SU-DHL-6 (cell line): ENCODE data around the gene RRAGA.

Source experiments
- H2AFZ ChIP-seq: fragments of 200-600 bp; sonication (generic); 2 replicates; pipeline ENCODE4 v1.6.1; 2014; ENCODE audit warnings: low read depth, mild to moderate bottlenecking, moderate library complexity, mixed read lengths, antibody characterized with exemption, low read length; ENCODE audit not compliant: severe bottlenecking
- H3F3A ChIP-seq: fragments of 200-600 bp; shearing (Covaris generic); 2 replicates; pipeline ENCODE4 v1.6.0; 2016; ENCODE audit warnings: antibody characterized with exemption, mild to moderate bottlenecking; ENCODE audit not compliant: insufficient read depth
- H3K27ac ChIP-seq: fragments of 200-600 bp; sonication (generic); 2 replicates; pipeline ENCODE4 v1.5.1; 2016; ENCODE audit warnings: low read depth, mild to moderate bottlenecking, low read length, moderate library complexity, mixed read lengths
- H3K27me3 ChIP-seq: fragments of 200-600 bp; sonication (generic), shearing (Covaris generic); 2 replicates; pipeline ENCODE4 v1.6.0; 2014; ENCODE audit warnings: mild to moderate bottlenecking, low read length
- H3K36me3 ChIP-seq: fragments of 200-600 bp; sonication (generic); 2 replicates; pipeline ENCODE4 v1.6.1; 2014; ENCODE audit warnings: mild to moderate bottlenecking, low read length, mixed read lengths
- H3K4me2 ChIP-seq: fragments of 300-600, 200-600 bp; shearing (Covaris generic), sonication (generic); 2 replicates; pipeline ENCODE4 v1.6.0; 2014; ENCODE audit warnings: low read length, low read depth, mild to moderate bottlenecking; ENCODE audit not compliant: poor library complexity, severe bottlenecking
- H3K4me3 ChIP-seq: fragments of 200-600 bp; sonication (generic); 2 replicates; pipeline ENCODE4 v1.5.1; 2014; ENCODE audit warnings: antibody characterized with exemption, low read length, mild to moderate bottlenecking, mixed read lengths; ENCODE audit not compliant: insufficient read depth, poor library complexity, severe bottlenecking
- H3K79me2 ChIP-seq: fragments of 200-600 bp; sonication (generic); 2 replicates; pipeline ENCODE4 v1.6.1; 2014; ENCODE audit warnings: mild to moderate bottlenecking, low read length, moderate library complexity; ENCODE audit not compliant: insufficient read depth
- H3K9ac ChIP-seq: fragments of 200-600 bp; sonication (generic); 2 replicates; pipeline ENCODE4 v1.7.0; 2014; ENCODE audit warnings: mild to moderate bottlenecking, low read length
- H3K9me2 ChIP-seq: fragments of 200-600 bp; sonication (generic); replicated peaks from 2 replicates; pipeline ENCODE4 v1.6.1; 2014; ENCODE audit warnings: low read length; ENCODE audit not compliant: insufficient read depth
- H3K9me3 ChIP-seq: fragments of 200-600 bp; sonication (generic); 2 replicates; pipeline ENCODE4 v1.6.1; 2014; ENCODE audit warnings: low read length, mixed read lengths; ENCODE audit not compliant: insufficient read depth
- H4K20me1 ChIP-seq: fragments of 200-600 bp; sonication (generic); 2 replicates; pipeline ENCODE4 v1.6.1; 2014; ENCODE audit warnings: low read depth, mild to moderate bottlenecking, antibody characterized with exemption, low read length, moderate library complexity, mixed read lengths
- EZH2phosphoT487 ChIP-seq: fragments of 200-600 bp; sonication (generic), shearing (Covaris generic); conservative IDR thresholded peaks from 2 replicates; pipeline ENCODE4 v1.6.1; 2018; ENCODE audit warnings: mild to moderate bottlenecking, antibody characterized with exemption, low read length, moderate library complexity, mixed read lengths
- TF ChIP-seq, protein P1 (sequence below): fragments of 200-600 bp; sonication (generic); IDR thresholded peaks from one replicate; pipeline ENCODE4 v1.5.1; 2017; ENCODE audit warnings: antibody characterized with exemption, mild to moderate bottlenecking, low read length, moderate library complexity; ENCODE audit not compliant: insufficient read depth, poor library complexity, severe bottlenecking

The RRAGA gene

DNA sequence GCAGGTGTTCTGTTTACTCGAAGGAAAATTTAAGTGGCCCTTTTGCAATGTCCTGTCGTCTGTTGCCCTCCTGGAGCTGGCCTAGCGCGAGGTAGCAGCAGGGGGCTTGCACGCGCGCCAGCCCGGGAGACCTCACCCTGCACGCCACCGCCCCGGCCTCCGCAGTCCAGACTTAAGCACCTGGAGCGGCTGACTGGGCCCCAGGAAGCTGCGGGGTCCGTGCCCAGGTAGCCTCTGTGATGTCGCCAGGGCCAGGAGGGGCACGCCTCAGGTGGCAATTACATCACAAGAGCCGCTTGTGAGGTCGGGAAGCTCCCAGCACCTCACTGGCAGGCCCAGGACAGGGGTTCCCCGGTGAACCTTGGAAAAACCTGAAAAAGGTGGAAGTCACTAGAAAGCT, 16.2 kb upstream of the RRAGA start, which contains the start of gene SAXO1:
SAXO1 (minus strand) TSS at position 195 of the 400 bp plus-strand sequence. CDS start 301 bp downstream, outside the sequence.
- H3K27ac ChIP-seq: no peak within 1 kb of the TSS
- TF ChIP-seq EZH2phosphoT487: no peak
- TF ChIP-seq, protein P1, sequence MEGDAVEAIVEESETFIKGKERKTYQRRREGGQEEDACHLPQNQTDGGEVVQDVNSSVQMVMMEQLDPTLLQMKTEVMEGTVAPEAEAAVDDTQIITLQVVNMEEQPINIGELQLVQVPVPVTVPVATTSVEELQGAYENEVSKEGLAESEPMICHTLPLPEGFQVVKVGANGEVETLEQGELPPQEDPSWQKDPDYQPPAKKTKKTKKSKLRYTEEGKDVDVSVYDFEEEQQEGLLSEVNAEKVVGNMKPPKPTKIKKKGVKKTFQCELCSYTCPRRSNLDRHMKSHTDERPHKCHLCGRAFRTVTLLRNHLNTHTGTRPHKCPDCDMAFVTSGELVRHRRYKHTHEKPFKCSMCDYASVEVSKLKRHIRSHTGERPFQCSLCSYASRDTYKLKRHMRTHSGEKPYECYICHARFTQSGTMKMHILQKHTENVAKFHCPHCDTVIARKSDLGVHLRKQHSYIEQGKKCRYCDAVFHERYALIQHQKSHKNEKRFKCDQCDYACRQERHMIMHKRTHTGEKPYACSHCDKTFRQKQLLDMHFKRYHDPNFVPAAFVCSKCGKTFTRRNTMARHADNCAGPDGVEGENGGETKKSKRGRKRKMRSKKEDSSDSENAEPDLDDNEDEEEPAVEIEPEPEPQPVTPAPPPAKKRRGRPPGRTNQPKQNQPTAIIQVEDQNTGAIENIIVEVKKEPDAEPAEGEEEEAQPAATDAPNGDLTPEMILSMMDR: no peak
- H3K9me3 ChIP-seq: no peaks in the 10 kb centered on the region
- H3K9me2 ChIP-seq: no peaks in the 10 kb centered on the region
- H3K4me3 ChIP-seq: no peak within 1 kb of the TSS
- no peak within 1 kb of the TSS for H2AFZ ChIP-seq
- H3F3A ChIP-seq: no peaks in the 10 kb centered on the region
- no peak within 1 kb of the TSS for H3K9ac ChIP-seq
- H4K20me1 ChIP-seq: no peaks in the 10 kb centered on the region
- no peak within 1 kb of the TSS for H3K4me2 ChIP-seq
- H3K36me3 ChIP-seq: no peaks in the 10 kb centered on the region
- no peaks in the 10 kb centered on the region for H3K79me2 ChIP-seq
- H3K27me3 ChIP-seq: no peaks in the 10 kb centered on the region

DNA sequence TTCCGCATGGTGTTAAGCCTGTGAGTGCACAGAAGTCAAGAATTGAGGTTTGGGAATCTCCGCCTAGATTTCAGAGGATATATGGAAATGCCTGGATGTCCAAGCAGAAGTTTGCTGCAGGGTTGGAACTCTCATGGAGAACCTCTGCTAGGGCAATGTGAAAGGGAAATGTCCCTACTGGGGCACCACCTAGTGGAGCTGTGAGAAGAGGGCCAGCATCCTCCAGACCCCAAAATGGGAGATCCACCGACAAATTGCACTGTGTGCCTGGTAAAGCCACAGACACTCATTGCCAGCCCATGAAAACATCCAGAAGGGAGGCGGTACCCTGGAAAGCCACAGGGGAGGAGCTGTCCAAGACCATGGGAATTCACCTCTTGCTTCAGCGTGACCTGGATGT, 12.6 kb upstream of the RRAGA start:
- H3K9me3 ChIP-seq: no peaks in the 10 kb centered on the region
- no peaks in the 10 kb centered on the region for H3K79me2 ChIP-seq
- H3K9me2 ChIP-seq: no peaks in the 10 kb centered on the region
- no peak for TF ChIP-seq EZH2phosphoT487
- TF ChIP-seq, protein P1: no peak
- H3K9ac ChIP-seq: no peak overlapping the region
- no peaks in the 10 kb centered on the region for H3K27me3 ChIP-seq
- no peaks in the 10 kb centered on the region for H4K20me1 ChIP-seq
- no peak overlapping the region for H3K4me2 ChIP-seq
- no peak overlapping the region for H2AFZ ChIP-seq
- H3K36me3 ChIP-seq: no peaks in the 10 kb centered on the region
- H3K27ac ChIP-seq: no peak overlapping the region
- H3K4me3 ChIP-seq: no peak overlapping the region
- no peaks in the 10 kb centered on the region for H3F3A ChIP-seq

DNA sequence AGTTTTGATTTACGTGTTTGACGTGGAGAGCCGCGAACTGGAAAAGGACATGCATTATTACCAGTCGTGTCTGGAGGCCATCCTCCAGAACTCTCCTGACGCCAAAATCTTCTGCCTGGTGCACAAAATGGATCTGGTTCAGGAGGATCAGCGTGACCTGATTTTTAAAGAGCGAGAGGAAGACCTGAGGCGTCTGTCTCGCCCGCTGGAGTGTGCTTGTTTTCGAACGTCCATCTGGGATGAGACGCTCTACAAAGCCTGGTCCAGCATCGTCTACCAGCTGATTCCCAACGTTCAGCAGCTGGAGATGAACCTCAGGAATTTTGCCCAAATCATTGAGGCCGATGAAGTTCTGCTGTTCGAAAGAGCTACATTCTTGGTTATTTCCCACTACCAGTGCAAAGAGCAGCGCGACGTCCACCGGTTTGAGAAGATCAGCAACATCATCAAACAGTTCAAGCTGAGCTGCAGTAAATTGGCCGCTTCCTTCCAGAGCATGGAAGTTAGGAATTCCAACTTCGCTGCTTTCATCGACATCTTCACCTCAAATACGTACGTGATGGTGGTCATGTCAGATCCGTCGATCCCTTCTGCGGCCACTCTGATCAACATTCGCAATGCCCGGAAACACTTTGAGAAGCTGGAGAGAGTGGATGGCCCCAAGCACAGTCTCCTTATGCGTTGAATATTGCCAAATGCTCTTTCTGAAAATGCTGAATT, 850 bp downstream of the RRAGA start:
- TF ChIP-seq, protein P1: no peak
- TF ChIP-seq EZH2phosphoT487: no peak
- peak overlapping the region; percentile 72 for H3K27ac ChIP-seq
- H3K9me2 ChIP-seq: no peaks in the 10 kb centered on the region

More for the DNA sequence above, 850 bp downstream of the RRAGA start:
- Histone ChIP-seq H3K9me3 (0 out of 2 replicates have a peak, but pooled peaks cover 5% of the 10 kb centered on the region), H4K20me1 (no peaks in the 10 kb centered on the region), H3K9ac (peak overlapping the region; percentile 61), H3K4me3 (peak overlapping the region; percentile 58), H3K27me3 (no peaks in the 10 kb centered on the region), H3F3A (peaks cover 30% of the 10 kb centered on the region; the same call in 1 of the 2 replicates), H2AFZ (peak overlapping the region; percentile 88), H3K36me3 (no peaks in the 10 kb centered on the region), H3K4me2 (peak overlapping the region; percentile 61), H3K79me2 (peaks cover 7% of the 10 kb centered on the region; the same call in 1 of the 2 replicates)
